CD4-positive, alpha-beta T cell treated with Interleukin-6 for 4 hours (primary cell): ENCODE data around the gene FAM219A.
A peak's percentile ranks its signal among the peaks of the same experiment; 100 is the strongest.
"Not testable (repeated sequence)": the region's sequence is repeated elsewhere in the genome, so short reads cannot be mapped to it uniquely, and the experiment has no call there.

ENCODE experiments used
- DNase-seq: peaks from one replicate; pipeline ENCODE4 v3.0.0-alpha.2; 2020; ENCODE audit warnings: mixed read lengths

Gene FAM219A

GRCh38 chr9:34482746-34483145, 24.4 kb upstream of the FAM219A start:
- DNase-seq: not testable (repeated sequence)

GRCh38 chr9:34481620-34482019, 23.2 kb upstream of the FAM219A start:
- DNase-seq: not testable (repeated sequence)

GRCh38 chr9:34479431-34479866, 21.1 kb upstream of the FAM219A start:
- DNase-seq: no peak

- DNase-seq: no peak
These were observed 19.2 kb upstream of the FAM219A start for GRCh38 chr9:34477541-34477940.

GRCh38 chr9:34475097-34475496, 16.7 kb upstream of the FAM219A start:
- no peak for DNase-seq

GRCh38 chr9:34465468-34465867, 7.1 kb upstream of the FAM219A start:
- no peak for DNase-seq

- DNase-seq: no peak
These were observed 6.2 kb upstream of the FAM219A start for GRCh38 chr9:34464571-34464970.

GRCh38 chr9:34463901-34464232, 5.5 kb upstream of the FAM219A start:
- no peak for DNase-seq

GRCh38 chr9:34463098-34463900, 4.9 kb upstream of the FAM219A start:
- no peak for DNase-seq

GRCh38 chr9:34459941-34460340, 1.6 kb upstream of the FAM219A start:
- DNase-seq: no peak

GRCh38 chr9:34459356-34459755, 986 bp upstream of the FAM219A start:
- no peak for DNase-seq

- DNase-seq: no peak
These were observed 580 bp upstream of the FAM219A start for GRCh38 chr9:34458959-34459340.

GRCh38 chr9:34457266-34458012, 931 bp downstream of the FAM219A start:
- DNase-seq: peak; percentile 34

GRCh38 chr9:34456746-34457145, 1.6 kb downstream of the FAM219A start:
- DNase-seq: no peak

GRCh38 chr9:34456151-34456550, 2.2 kb downstream of the FAM219A start:
- no peak for DNase-seq

GRCh38 chr9:34454571-34455065, 3.8 kb downstream of the FAM219A start:
- DNase-seq: no peak

- DNase-seq: no peak
These were observed 5.8 kb downstream of the FAM219A start for GRCh38 chr9:34452568-34452967.

- no peak for DNase-seq
These were observed 6.8 kb downstream of the FAM219A start for GRCh38 chr9:34451545-34451944.

- no peak for DNase-seq
These were observed 7.2 kb downstream of the FAM219A start for GRCh38 chr9:34451135-34451534.

- no peak for DNase-seq
These were observed 7.7 kb downstream of the FAM219A start for GRCh38 chr9:34450644-34451043.

- DNase-seq: no peak
These were observed 11.4 kb downstream of the FAM219A start for GRCh38 chr9:34446951-34447350.

GRCh38 chr9:34446468-34446891, 11.9 kb downstream of the FAM219A start:
- DNase-seq: no peak

- no peak for DNase-seq
These were observed 14.4 kb downstream of the FAM219A start for GRCh38 chr9:34443976-34444375.

GRCh38 chr9:34443533-34443932, 14.8 kb downstream of the FAM219A start:
- no peak for DNase-seq
